BJ (cell line): ENCODE results near the gene BTBD2. TPM values are rescaled to one million over a fixed set of nuclear protein-coding genes. Genes with fewer than 3 reads are reported as not detected.

Experiments used
- CTCF ChIA-PET: fragments of 350-600 bp; formaldehyde crosslinking; extraction: SDS; loops from one replicate; lab custom pipeline; 2021; ENCODE audit warnings: antibody characterized with exemption, inconsistent platforms; lab: Yijun Ruan, JAX
- POLR2A ChIA-PET: fragments of 300-600 bp; sonication (Branson Sonifier 250); formaldehyde crosslinking; extraction: SDS; loops from one replicate; lab custom pipeline; 2021; ENCODE audit warnings: antibody characterized with exemption; lab: Charles Lee
- DNase-seq: peaks from one replicate; pipeline ENCODE4 v3.0.0-alpha.2; 2011; ENCODE audit warnings: low read depth
- H3K27me3 ChIP-seq: 2 replicates; pipeline ENCODE4 v1.6.0; 2011; ENCODE audit warnings: low read length; ENCODE audit not compliant: control insufficient read depth, insufficient read depth
- H3K36me3 ChIP-seq: 2 replicates; pipeline ENCODE4 v1.5.1; 2011; ENCODE audit warnings: low read length; ENCODE audit not compliant: control insufficient read depth, insufficient read depth
- H3K4me3 ChIP-seq: 2 replicates; pipeline ENCODE4 v1.5.1; 2011; ENCODE audit warnings: low read depth, mild to moderate bottlenecking, control low read depth, low read length
- CTCF ChIP-seq: IDR thresholded peaks from 2 replicates; pipeline ENCODE4 v1.5.1; 2011; ENCODE audit warnings: low read depth, mild to moderate bottlenecking, control low read depth, inconsistent platforms, low read length, moderate library complexity; ENCODE audit not compliant: insufficient read depth
- polyA plus RNA-seq: library from polyadenylated mRNA; depleted of rRNA; stranded (reverse); fragments of >200 nt; gene quantifications from 2 replicates; pipeline ENCODE4 v1.2.3, GENCODE V29; 2011

BTBD2 gene
- polyA plus RNA-seq, 1 experiment, result 39.3 TPM

DNA sequence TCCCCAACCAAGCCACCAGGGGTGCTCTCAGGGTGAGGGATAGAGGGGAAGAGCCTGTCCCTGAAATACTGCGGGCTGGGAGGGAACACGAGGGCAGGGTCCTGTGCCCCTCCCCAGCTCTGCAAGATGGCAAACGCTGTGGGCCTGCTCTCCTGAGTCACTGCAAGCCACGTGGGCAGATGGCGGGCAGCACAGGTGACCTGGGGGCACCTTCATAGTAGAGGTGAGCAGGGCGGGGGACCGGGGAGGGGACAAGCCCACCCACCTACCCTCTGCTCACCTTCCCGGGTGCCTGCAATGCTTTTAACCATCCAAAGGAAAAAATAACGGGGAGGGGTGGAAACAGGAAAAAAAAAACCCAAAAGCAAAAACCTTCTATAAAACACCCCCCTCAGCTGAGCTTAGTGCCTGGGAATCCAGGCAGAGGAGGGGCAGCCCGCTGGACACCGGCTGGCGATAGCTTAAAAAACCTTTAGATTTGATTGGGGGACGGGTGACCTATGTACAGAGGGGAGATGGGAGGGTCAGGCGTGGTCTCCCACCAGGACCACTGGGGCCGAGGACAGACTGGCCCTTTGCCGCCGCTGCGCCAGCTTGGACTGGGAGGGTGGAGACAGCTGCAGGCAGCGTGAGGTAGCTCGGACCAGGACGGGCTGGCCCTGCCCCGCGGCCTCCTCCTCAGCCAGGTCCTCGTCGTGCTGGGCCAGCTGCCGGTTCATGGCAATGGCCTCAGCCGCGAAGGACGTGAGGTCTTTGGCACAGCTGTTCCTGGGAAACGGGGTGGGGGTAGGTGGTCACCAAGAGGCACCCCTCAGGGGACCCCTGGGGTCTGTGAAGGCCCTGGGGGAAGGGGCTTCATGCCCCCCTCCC lies 23.8 kb upstream of the BTBD2 start:
- ChIA-PET POLR2A (no interaction called here), CTCF (interaction anchor here (0.7 to 1.8 kb wide), 2 partner anchors 30 to 151 kb away, joined by 3 to 4 read pairs; no protein-coding TSS in a partner anchor)
- Histone ChIP-seq H3K36me3 (peaks cover 44% of the 10 kb centered on the region), H3K27me3 (no peaks in the 10 kb centered on the region), H3K4me3 (no peak overlapping the region)
- DNase-seq, result no peak
- TF ChIP-seq CTCF, result no peak

GRCh38 chr19:2038284-2039088 lies 23.0 kb upstream of the BTBD2 start:
- TF ChIP-seq CTCF, result no peak
- ChIA-PET CTCF (interaction anchor here (0.7 to 1.8 kb wide), 3 partner anchors 21 to 151 kb away, joined by 3 to 4 read pairs (median 3); no protein-coding TSS in a partner anchor), POLR2A (no interaction called here)
- Histone ChIP-seq H3K36me3 (peaks cover 41% of the 10 kb centered on the region), H3K27me3 (no peaks in the 10 kb centered on the region), H3K4me3 (no peak overlapping the region)
- DNase-seq, result no peak

DNA sequence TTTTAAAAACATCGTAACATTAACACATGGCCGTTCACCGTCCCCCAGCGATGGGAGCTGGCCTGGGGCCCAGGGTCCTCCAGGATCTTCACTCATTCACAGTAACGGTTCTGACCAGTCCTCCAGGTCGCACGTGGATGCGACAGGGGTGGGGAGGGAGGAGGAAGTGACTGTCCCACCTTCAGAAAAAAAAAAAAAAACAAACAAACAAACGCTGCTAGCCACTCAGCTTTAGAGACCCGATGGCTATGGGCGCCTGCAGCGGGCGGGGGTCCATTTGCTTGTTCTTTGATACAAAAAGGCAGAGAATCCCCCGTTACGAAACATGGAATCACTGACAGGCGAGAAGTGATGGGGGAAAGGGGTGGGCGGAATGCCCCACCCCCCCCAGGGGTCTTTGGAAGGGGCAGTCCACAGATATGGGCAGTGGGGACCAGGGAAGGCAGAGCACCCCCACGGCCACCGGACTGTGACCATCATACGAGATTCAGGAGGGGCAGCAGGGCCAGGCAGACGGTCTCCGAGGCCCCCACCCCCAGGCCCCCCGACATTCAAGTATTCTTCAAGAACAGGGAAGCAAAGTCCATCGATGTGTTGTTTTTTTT lies 22.2 kb upstream of the BTBD2 start:
- peaks cover 34% of the 10 kb centered on the region for H3K36me3 ChIP-seq
- ChIA-PET POLR2A (no interaction called here), CTCF (interaction anchor here (0.6 to 1.0 kb wide), 2 partner anchors 21 to 290 kb away, joined by 3 read pairs; no protein-coding TSS in a partner anchor)
- no peak overlapping the region for H3K4me3 ChIP-seq
- no peak for DNase-seq
- H3K27me3 ChIP-seq, result no peaks in the 10 kb centered on the region
- TF ChIP-seq CTCF, result no peak

- no peak for TF ChIP-seq CTCF
- no peaks in the 10 kb centered on the region for H3K27me3 ChIP-seq
- H3K36me3 ChIP-seq, result peaks cover 26% of the 10 kb centered on the region
- POLR2A ChIA-PET, result no interaction called here
- no peak for DNase-seq
- CTCF ChIA-PET, result no interaction called here
- no peak overlapping the region for H3K4me3 ChIP-seq
Measured at GRCh38 chr19:2036424-2036823, 20.9 kb upstream of the BTBD2 start.
